Activated T-cell treated with anti-CD3 and anti-CD28 coated beads, Interleukin-2, amount 50 U/mL, for 48 hours (primary cell): Measurements from ENCODE around the gene LAMC1.
A peak's percentile ranks its signal among the peaks of the same experiment; 100 is the strongest.

Source experiments
- DNase-seq, 2 experiments: peaks; one replicate each; pipeline ENCODE4 v3.0.0-alpha.2; 2020

The LAMC1 gene

DNA sequence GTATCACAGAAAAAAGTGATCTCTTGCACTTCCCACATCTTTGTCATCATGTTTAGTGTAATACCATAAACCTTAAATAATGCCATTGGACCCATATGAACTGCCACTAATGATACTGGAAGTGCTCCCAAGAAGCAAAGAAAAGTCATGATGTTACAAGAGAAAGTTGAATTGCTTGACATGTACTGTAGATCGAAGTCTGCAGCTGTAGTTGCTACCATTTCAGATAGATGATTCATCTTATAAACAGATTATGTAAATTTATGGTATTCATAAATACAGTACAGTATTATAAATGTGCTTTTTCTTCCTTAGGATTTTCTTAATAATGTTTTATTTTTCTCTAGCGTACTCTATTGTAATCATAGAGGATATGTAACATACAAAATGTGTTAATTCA is 132.7 kb downstream of the LAMC1 start:
- no peak for DNase-seq

DNA sequence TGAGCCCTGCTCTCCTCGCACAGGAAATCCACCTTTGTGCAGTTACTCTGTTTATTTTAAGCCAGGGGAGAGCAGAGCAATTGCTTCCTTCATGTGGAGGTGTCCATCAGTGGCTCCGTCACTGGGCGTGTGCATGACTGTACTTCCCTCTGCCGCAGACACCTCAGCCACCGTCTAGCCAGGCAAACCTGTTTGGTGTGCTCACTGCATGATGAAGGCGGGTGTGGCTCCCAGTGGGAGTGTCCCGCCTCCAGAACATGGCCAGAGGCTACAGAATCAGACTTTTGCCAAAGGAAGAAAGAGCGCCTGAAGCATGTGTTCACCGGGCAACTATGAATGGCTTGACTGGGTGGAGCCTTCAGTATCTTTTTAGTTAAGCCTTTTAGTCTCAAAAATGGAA is 136.7 kb downstream of the LAMC1 start:
- DNase-seq: no peak

DNA sequence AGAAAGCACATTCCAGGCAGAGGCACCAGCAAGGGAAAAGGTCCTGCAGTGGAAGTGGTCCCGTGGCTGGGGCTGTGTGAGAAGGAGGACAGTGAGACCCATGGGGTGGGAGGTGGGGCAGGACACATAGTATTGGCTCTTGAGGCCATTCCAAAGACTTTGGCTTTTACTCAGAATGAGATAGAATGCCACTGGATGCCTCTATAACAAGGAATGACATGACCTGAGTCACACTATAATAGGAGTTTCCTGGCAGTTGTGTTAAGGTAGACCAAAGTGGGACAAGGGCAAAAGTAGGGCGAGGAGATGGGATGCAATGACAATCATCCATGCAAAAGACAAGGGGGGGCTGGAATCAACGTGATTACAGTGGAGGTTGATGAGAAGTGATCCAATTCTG is 138.2 kb downstream of the LAMC1 start:
- DNase-seq: no peak

DNA sequence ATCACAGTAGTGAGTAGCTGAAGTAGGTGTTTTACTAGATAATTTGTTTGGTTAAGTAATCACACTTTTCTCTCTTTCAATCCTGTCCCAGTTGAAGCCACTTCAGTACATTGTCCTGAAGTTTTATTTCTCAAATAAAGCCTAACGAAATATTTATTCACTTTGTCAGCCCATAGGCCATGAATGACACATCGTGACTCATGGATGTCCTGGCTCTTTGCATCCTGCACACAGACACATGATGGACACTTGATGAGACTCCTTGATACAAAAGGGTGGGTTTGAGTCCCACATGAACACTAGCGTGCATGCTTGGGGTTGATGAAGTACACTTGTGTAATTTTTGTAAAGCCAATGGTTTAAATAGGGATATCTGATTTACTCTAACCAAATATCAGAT is 140.1 kb downstream of the LAMC1 start:
- DNase-seq: no peak

DNA sequence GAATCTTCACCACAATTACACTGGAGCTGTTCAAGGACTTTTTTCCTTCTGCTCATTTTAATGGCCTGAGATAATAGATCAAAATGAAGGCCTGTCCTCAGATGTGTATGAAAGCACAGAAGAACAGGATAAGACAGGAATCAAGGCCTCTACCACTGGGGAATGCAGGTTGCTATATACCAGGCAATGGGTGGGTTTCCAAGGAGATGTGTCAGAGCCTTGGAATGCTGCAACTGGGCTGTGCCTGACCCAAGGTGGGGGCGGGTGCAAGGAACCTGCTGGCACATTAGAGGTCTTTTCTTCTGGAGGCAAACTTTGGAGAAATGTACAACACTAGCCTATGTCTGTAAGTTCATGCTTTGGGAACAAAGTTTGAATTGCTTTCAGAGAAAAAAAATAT is 141.1 kb downstream of the LAMC1 start:
- no peak for DNase-seq

DNA sequence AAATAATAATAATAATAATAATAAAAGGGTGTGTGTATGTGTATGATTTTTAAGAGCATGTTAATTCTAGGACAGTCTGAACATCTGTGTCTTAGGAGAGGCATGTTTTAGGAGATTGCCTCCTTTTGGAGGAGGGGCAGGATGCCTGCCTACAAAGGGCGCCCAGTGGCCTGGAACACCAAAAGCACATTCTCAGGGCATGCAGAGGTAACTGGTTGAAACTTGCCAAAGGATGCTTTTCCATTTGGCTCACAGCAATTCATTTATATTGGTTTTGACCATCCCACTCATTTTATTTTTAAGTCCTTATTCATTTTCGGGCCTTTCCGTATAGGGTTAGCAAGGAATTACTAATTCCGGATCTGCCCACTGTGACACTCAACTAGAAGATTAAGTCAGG is 141.7 kb downstream of the LAMC1 start:
- DNase-seq: no peak

DNA sequence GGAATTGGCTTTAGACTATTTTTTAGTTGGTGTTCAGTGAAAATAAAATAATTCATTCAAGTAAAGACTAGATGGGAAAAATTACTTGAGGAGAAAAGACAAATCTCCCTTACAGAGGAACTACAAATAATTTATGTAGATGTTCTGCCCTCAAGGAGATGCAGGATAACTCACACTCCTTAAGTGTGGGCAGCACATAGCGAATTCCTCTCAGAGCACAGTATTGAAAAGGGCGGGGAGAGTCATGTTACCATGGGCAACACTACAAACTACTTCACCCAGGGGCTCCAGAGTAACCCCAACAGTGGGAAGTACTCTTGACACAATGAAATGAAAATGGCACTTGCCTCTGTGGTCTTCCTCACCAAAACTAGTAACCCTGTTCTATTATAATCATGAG is 142.2 kb downstream of the LAMC1 start:
- no peak for DNase-seq

DNA sequence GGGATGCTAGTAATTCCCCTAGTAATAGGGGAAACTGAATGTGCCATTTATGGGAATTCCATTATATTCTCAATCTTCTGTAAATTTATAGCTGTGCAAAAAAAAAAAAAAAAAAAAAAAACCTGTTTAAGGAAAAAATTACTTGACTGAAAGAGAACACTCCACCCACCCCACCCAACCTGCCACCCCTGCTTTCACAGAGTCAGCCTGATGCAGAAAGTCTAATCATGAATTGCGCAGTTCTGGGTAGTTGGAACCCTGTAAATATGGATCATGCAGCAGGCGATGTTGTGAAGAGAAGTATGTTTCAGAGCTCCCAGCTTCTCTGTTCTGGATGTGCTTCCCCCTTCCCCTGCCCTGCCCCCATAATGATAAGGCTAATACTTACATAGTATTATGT is 143.2 kb downstream of the LAMC1 start:
- DNase-seq: no peak

DNA sequence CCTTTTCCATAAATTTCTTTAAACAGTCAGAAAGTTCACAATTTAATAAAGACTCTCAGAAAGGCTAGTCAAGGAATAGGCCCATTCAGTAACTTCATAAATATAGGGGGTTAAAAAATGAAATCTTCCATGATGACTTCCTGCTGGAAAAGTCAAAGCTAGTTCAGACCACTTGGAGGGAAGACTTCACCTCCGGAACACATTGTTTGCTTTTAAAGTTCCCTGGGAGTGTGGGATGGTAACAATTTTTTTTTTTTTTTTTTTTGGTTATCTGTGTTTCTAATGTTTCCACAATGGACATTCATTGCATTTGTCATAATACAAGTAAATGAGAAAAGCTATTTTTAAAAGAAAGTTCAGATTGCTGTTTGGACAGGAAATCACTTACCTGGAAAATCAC is 144.5 kb downstream of the LAMC1 start:
- DNase-seq: no peak

DNA sequence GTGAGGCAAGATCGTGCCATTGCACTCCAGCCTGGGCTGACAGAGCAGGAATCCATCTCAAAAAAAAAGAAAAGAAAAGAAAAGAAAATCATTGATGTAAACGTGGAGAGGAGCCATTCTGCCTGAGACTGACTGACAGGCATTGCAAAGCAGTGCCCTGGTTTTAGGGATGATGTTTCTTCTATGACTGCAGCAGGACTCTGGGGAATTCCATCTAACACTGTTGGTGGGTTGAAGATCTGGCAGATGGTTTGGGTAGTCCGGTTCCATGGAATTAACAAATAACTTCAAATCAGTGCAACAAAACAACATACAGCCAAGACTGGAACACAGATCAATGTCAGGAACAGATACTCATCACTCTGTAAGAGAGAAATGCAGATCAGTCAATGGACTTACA is 145.1 kb downstream of the LAMC1 start:
- no peak for DNase-seq

DNA sequence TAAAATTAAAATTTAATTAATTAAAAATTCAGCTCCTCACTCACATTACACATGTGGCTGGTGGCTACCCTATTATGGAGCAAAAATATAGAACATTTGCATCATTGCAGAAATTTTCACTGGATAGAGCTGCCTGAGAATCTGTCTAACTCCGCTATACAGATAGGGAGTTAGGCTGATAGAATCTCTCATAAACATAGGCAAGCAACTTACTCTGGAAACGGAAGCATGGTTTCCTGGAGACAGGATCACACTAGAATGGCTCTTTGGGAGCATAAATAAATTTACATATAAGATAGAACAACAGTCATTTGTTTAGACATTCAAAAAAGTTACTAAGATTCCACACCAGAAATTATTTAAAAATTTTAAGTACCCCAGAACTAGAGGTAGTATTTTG is 150.6 kb downstream of the LAMC1 start:
- no peak for DNase-seq

DNA sequence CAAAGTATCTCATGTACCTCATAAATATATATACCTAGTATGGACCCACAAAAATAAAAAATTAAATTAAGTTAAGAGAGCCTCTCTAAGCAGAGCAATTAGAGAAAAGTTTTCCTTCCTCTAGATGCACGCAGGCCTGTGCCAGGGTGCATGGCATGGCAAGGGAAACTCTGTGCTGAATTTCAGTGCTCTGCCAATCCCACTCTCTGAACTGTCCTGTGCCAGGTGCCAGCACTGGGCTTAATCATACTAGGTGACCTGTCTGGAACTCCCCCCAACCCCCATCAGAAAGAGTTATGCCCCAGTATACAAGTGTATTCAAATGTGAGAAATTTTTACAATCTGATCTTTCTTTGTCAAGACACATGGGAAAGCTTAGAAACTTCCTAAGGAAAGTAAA is 152.4 kb downstream of the LAMC1 start:
- DNase-seq: no peak

DNA sequence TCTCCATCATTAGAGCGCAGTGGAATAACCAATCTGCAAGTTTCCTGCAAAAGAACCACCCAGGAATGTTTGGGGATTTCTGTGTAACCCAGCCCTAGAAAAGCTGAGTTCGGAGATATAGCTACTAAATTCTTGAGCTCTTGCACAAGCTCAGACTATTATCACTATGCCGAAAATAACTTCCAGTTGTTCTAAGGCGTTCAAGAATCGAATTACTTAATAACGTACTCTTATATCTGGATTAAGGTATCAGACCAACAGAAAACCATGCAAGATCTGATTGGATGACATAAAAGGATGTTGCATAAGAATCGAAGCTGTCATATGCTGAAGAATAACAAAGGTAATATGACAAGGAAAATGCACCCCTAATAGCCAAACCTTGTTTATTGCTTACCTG is 155.3 kb downstream of the LAMC1 start:
- DNase-seq: no peak

DNA sequence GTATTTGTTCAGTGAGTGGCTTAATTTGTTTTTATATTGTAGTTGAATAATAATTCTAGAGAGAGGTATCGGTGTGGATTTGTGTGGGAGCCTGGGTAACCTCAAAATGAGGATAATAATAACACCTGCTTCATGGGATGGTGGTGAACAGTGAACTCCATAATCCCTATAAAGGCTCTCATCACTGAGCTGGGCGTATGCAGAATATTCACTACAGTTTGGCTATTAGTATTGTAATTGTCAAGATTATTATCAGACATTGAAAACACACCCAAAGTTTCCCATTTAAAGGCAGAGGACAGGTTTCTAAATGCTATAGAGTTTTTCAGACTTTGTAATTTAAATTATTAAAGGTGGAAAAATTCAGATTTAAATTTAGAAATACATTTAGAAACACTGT is 155.8 kb downstream of the LAMC1 start:
- DNase-seq: no peak

DNA sequence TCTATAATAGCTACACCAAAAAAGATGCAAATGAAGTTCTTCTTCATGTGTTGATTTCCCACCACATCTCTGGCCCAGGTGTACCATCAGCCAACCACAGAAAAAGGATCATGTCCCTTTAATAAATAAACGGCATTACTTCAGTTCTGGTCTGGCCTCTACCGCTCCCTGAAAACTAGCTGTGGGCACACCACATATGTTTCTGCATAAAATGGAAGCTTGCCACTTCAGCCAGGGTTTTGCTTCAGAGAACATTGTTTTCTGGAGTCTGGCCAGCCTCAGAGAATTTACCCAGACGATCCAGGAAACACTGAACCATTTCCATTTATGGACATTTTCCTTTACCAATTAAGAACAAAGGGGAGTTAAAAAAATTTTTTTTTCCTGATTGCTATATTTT is 157.0 kb downstream of the LAMC1 start:
- DNase-seq: no peak

DNA sequence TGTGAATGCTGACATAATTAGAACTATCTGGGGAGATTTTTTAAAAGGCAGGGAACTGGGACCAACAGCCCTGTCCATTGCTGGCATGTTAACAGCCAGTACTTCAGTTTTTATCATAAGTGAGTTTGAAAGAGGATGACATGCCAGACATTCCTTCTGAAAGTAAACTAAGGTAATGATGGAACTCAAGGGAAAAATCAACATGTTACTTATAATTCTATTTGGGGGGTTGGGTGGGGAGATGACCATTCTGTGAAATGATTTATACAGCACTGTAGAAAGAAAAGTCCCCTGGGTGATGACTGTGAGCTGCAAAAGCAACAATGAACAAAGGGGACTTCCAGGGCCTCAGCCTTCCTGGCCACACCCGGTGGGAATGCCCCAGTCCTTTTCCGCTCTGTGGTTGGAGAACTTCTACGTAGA is 157.4 kb downstream of the LAMC1 start:
- DNase-seq: no peak

DNA sequence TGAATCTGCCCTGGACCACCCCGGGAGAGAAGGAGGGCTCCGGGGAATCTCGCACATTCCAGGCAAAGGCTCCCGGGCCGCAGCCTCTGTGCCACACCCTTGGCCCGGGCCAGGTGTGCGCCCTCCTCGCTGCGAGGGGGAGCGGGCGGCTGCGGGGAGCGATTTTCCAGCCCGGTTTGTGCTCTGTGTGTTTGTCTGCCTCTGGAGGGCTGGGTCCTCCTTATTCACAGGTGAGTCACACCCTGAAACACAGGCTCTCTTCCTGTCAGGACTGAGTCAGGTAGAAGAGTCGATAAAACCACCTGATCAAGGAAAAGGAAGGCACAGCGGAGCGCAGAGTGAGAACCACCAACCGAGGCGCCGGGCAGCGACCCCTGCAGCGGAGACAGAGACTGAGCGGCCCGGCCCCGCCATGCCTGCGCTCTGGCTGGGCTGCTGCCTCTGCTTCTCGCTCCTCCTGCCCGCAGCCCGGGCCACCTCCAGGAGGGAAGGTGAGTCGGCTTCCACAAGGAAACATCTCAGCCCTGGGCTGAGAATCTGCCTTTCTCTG is 162.8 kb downstream of the LAMC1 start, which contains the start of gene LAMC2:
Gene LAMC2 (plus strand): TSS at position 324 of the 550 bp plus-strand sequence. CDS start 89 bp downstream, at position 413.
- DNase-seq: peak; percentile 32 to 38

DNA sequence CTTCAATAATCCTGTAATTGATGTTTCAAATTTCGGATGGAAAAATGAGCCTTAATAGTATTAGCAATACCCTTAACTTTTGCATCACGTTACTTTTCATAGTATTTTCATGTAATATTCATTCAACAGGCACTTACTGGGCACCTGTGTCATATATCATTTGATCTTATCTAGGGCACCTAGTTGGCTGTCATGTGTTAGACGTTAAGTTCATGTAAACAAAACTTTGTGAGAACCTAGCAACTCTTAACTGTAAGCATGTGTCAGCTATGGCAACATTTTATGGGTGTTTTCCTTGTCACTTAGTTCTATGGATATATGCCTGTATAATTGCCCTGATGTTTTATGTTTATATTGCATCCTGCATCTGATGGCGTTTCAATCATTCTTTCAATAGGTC is 163.6 kb downstream of the LAMC1 start:
- no peak for DNase-seq

DNA sequence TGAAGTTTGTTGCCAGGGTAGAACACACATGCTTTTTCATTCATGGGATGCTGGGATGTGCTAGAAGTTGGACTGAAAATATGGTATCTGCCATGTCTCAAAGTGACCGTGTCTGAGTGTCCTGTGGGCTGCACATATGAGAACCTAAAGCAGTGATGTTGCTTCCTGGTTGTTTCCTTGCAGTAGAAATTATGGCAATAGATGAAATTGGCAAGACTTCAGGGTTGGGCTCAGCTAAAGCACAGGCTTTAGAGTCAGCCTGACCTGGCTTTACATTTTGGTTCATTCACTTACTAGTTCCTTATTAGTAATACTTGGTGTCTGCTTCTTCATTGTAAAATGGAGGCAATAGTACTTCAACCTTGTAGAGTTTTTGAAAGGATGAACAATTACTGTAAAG is 165.0 kb downstream of the LAMC1 start:
- DNase-seq: no peak

DNA sequence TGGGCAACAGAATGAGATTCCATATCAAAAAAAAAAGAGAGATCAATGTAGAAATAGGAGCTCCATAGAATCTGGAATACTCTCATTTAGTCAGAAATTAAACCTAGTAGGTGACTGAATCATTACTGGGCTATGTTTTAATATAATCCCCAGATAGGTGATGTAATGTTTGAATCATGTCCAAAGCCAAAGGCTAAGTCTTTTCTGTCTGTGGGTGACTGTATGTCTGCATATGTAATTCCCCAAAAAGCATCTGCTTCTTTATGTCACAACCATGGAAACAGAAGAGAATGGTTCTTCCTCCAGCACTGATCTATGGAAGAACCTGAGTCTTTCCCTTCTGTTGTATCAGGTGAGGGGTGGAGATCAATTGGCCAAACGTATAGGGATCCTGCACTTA is 168.6 kb downstream of the LAMC1 start:
- DNase-seq: no peak

DNA sequence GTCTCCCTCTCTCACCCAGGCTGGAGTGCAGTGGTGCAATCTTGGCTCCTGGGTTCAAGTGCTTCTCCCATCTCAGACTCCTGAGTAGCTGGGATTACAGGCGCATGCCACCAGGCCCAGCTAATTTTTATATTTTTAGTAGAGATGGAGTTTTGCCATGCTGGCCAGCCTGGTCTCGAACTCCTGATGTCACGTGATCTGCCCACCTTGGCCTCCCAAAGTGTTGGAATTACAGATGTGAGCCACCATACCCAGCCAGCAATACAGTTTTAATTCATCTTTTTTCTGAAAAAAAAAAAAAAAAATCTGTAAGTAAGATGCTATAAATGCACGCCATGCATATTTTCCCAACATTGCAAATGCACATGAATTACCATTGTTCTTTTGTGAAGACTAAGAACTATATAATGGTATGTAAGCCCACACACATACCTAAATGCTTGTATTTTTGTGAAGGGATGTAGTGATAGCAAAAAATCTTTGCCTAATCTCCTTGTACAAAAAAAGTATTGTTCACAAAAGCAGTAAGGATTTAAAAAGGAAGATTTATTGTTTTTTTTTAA is 170.8 kb downstream of the LAMC1 start:
- no peak for DNase-seq

DNA sequence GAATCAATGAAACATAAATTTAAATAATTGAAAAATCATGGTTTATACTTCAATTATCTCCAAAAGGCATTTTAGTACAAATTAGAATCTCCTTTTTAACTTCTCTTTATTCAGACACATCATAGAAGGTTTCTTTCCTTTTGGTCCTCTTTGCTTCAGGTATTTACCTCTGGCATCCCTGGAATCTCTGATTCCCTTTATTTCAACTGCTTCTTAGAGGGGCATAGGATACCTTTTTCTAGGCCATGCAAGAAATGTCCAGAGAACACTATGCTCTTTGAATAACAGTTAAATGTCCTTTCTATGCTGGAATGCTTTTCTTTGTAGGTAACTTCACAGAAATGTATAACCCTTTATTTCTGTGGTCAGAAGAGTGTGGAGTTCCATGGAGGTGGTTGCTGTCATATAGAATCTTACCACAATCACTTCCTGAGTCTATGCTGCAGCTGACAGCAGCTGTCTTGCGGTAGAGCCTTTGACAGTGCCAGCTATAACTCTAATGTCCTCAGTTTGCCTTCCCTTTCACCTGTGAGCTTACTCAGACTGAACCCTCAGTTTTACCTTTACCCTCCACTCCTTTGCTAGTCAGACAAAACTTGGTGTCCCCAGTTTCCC is 171.4 kb downstream of the LAMC1 start:
- DNase-seq: peak in 1 of 2 experiments; percentile 19

DNA sequence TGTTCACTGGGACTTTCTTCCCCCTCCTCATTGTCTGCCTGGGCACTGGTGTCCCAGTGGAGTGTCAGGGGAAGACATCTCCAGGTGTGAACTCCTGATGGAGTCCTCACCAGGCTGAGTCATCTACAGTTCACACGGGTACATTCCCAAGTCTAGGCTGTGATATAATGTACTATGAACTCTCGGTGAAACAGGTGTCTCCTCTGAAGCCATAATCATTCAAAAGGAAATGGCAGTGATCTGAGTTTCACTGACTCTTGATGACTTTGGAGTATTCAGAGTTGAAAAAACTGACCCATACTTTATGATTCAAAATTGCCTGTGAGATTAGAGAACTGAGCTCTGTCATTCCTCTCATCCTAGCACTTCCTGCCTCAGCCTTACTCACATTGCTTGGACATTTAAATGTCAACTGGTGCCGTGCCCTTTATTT is 171.9 kb downstream of the LAMC1 start:
- DNase-seq: no peak
